ENCODE results near the gene EIPR1. TPM values are rescaled to one million over a fixed set of nuclear protein-coding genes. Genes with fewer than 3 reads are reported as not detected.

Gene EIPR1
- polyA plus RNA-seq, 1 experiment: 49.2 TPM

- H3K36me3 ChIP-seq (ENCODE audit: control insufficient read depth, insufficient read depth, low read length): peaks cover 16% of the 10 kb centered on the region
- no peaks in the 10 kb centered on the region for H3K27me3 ChIP-seq (ENCODE audit: control insufficient read depth, insufficient read depth, low read length)
- DNase-seq (ENCODE audit: low read depth): no peak
- no peak overlapping the region for H3K4me3 ChIP-seq (ENCODE audit: low read depth, low read length)
- POLR2A ChIA-PET: no interaction called here
- CTCF ChIA-PET: no interaction called here
- TF ChIP-seq, protein P1, sequence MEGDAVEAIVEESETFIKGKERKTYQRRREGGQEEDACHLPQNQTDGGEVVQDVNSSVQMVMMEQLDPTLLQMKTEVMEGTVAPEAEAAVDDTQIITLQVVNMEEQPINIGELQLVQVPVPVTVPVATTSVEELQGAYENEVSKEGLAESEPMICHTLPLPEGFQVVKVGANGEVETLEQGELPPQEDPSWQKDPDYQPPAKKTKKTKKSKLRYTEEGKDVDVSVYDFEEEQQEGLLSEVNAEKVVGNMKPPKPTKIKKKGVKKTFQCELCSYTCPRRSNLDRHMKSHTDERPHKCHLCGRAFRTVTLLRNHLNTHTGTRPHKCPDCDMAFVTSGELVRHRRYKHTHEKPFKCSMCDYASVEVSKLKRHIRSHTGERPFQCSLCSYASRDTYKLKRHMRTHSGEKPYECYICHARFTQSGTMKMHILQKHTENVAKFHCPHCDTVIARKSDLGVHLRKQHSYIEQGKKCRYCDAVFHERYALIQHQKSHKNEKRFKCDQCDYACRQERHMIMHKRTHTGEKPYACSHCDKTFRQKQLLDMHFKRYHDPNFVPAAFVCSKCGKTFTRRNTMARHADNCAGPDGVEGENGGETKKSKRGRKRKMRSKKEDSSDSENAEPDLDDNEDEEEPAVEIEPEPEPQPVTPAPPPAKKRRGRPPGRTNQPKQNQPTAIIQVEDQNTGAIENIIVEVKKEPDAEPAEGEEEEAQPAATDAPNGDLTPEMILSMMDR (IDR thresholded peaks at IDR 0.05; ENCODE audit: insufficient read depth, low read depth, low read length): no peak
Measured at GRCh38 chr2:3387644-3388411, 10.2 kb upstream of the EIPR1 start.

- POLR2A ChIA-PET: no interaction called here
- CTCF ChIA-PET: interaction anchor here (0.9 kb wide), 2 partner anchors 13 to 41 kb away, joined by 3 read pairs; no protein-coding TSS in a partner anchor
- H3K36me3 ChIP-seq (ENCODE audit: control insufficient read depth, insufficient read depth, low read length): peaks cover 15% of the 10 kb centered on the region
- H3K4me3 ChIP-seq (ENCODE audit: low read depth, low read length): no peak overlapping the region
- DNase-seq (ENCODE audit: low read depth): no peak
- H3K27me3 ChIP-seq (ENCODE audit: control insufficient read depth, insufficient read depth, low read length): no peaks in the 10 kb centered on the region
- TF ChIP-seq, protein P1 (IDR thresholded peaks at IDR 0.05; ENCODE audit: insufficient read depth, low read depth, low read length): no peak
Measured at GRCh38 chr2:3387011-3387410, 9.4 kb upstream of the EIPR1 start.

DNA sequence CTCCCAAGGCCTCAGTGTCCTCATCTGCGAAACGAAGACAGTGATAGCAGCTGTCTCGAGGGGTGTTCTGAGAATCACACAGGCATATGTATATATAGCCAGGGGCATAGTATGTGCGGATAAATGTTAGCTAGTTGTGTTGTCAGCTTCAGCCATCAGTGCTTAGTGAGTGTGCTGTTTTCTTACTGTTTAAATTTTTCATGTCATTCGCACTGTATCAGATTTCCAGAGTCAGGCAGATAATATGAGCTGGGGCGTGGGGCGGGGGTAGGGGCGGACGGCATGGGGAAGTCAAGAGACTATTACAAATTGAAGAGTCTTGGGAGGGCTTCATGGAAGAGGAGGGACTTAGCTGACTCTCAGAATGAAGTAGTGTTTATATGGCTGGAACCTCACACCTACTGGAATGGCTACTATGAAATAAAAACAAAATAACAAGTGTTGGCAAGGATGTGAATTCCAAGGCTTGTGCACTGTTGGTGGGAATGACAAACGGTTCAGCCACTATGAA is 8.9 kb upstream of the EIPR1 start:
- DNase-seq (ENCODE audit: low read depth): no peak
- POLR2A ChIA-PET: no interaction called here
- TF ChIP-seq, protein P1 (IDR thresholded peaks at IDR 0.05; ENCODE audit: insufficient read depth, low read depth, low read length): no peak
- Histone ChIP-seq H3K36me3 (ENCODE audit: control insufficient read depth, insufficient read depth, low read length) (peaks cover 15% of the 10 kb centered on the region), H3K27me3 (ENCODE audit: control insufficient read depth, insufficient read depth, low read length) (no peaks in the 10 kb centered on the region), H3K4me3 (ENCODE audit: low read depth, low read length) (no peak overlapping the region)
- CTCF ChIA-PET: interaction anchor here (0.9 to 1.7 kb wide), 3 partner anchors 13 to 42 kb away, joined by 3 to 9 read pairs (median 3); no protein-coding TSS in a partner anchor

DNA sequence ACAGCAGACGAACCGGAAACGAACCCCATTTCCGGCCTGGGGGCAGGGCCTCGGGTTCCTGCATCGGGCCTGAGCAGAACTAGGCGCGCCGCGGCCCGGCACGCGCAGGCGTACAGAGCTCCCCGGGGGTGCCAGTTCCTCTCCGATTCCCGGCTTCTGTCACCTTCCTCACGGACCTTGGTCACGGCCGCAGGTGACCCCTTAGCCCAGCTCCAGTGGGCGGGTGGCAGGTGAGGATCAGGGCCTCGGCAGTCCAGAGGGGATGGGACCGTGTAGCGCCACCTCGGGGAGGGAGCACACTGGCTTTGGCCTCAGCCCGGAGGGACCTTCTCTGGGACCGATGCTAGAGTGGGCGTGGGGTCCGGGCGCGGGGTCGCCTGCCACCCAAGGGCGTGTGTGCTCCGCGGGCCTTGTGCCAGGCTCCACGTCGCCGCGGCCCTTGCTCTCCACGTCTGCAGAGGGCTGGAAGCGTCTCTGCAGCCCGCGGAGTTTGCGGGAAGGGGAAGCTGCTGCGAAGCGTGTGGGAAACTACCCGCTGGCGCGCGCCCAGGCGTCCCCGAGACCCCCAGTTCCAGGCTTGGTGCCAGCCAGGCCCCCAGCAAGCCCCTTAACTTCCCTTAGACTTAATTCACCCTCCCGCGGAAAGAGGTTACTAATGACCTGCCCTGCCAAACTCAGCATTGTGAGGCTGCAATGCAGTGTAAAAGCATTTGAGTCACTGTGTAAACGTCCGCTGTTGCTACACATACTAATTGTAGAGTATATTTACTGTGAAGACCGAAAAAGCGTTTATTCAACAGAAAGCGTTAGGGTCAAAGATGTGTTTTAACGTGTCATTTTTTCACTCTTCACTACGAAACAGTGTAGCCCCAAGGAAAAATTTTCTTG is 2.3 kb upstream of the EIPR1 start, which contains the start of gene TRAPPC12:
TSS of gene TRAPPC12 (plus strand) at position 48 of the 888 bp plus-strand sequence. CDS start 7,930 bp downstream, outside the sequence.
- no peaks in the 10 kb centered on the region for H3K36me3 ChIP-seq (ENCODE audit: control insufficient read depth, insufficient read depth, low read length)
- peak; percentile 26 for DNase-seq (ENCODE audit: low read depth)
- POLR2A ChIA-PET: interaction anchor here (0.5 to 0.6 kb wide), 2 partner anchors 15 to 95 kb away, joined by 3 to 5 read pairs; no protein-coding TSS in a partner anchor
- peak within 1 kb of the TSS; percentile 97 for H3K4me3 ChIP-seq (ENCODE audit: low read depth, low read length)
- H3K27me3 ChIP-seq (ENCODE audit: control insufficient read depth, insufficient read depth, low read length): no peaks in the 10 kb centered on the region
- CTCF ChIA-PET: no interaction called here
- TF ChIP-seq, protein P1 (IDR thresholded peaks at IDR 0.05; ENCODE audit: insufficient read depth, low read depth, low read length): peak; percentile 68

- POLR2A ChIA-PET: interaction anchor here (0.6 kb wide), 1 partner anchor 94 kb away, joined by 5 read pairs; no protein-coding TSS in a partner anchor
- CTCF ChIA-PET: no interaction called here
- TF ChIP-seq, protein P1 (IDR thresholded peaks at IDR 0.05; ENCODE audit: insufficient read depth, low read depth, low read length): no peak
- H3K36me3 ChIP-seq (ENCODE audit: control insufficient read depth, insufficient read depth, low read length): no peaks in the 10 kb centered on the region
- H3K27me3 ChIP-seq (ENCODE audit: control insufficient read depth, insufficient read depth, low read length): no peaks in the 10 kb centered on the region
- peak overlapping the region; percentile 97 for H3K4me3 ChIP-seq (ENCODE audit: low read depth, low read length)
- no peak for DNase-seq (ENCODE audit: low read depth)
Measured at GRCh38 chr2:3379339-3379646, 1.7 kb upstream of the EIPR1 start.
